Peyer's patch (tissue), 4 donors: ENCODE data around the gene TRIP11. TPM values are rescaled to one million over a fixed set of nuclear protein-coding genes. Genes with fewer than 3 reads are reported as not detected.

Experiments
- DNase-seq, 3 donors: peaks; one replicate each; pipeline ENCODE4 v3.0.0-alpha.2; 2017 to 2019
- H3K27ac ChIP-seq, 4 donors: fragments of 200-600 bp; sonication (generic); one replicate each; pipeline ENCODE4 v1.5.1; 2016 to 2019
- H3K27me3 ChIP-seq, 2 donors: fragments of 200-600 bp; sonication (generic); one replicate each; pipeline ENCODE4 v1.5.1; 2019
- H3K36me3 ChIP-seq, 3 donors: fragments of 200-600 bp; sonication (generic); one replicate each; pipeline ENCODE4 v1.5.1; 2016 to 2019
- H3K4me1 ChIP-seq, 4 donors: fragments of 200-600 bp; sonication (generic); one replicate each; pipeline ENCODE4 v1.5.1; 2016 to 2019
- H3K4me3 ChIP-seq, 4 donors: fragments of 200-600 bp; sonication (generic); 1 replicate in 3 of 4; 2 replicates in 1 of 4; pipeline ENCODE4 v1.5.1; 2016 to 2019; ENCODE audit warnings: mild to moderate bottlenecking in 1 of 4
- H3K9me3 ChIP-seq, 4 donors: fragments of 200-600 bp; sonication (generic); one replicate each; pipeline ENCODE4 v1.5.1; 2016 to 2019; ENCODE audit warnings: mild to moderate bottlenecking in 1 of 4
- CTCF ChIP-seq, 6 experiments: fragments of 450-650 bp in 4 of 6; fragments of 200-600 bp in 2 of 6; sonication (generic) in 1 of 6; IDR thresholded peaks; one replicate each; pipeline ENCODE4 v1.5.1; 2017 to 2019; ENCODE audit warnings: antibody characterized with exemption in 6 of 6, mild to moderate bottlenecking in 3 of 6, moderate library complexity in 1 of 6
- POLR2A ChIP-seq, 2 donors: fragments of 450-650 bp; IDR thresholded peaks; one replicate each; pipeline ENCODE4 v1.5.1; 2017; ENCODE audit warnings: antibody characterized with exemption in 2 of 2, mild to moderate bottlenecking in 2 of 2, moderate library complexity in 2 of 2
- total RNA-seq, 4 donors: library from RNA; depleted of rRNA; stranded (reverse); fragments of >200 nt; gene quantifications; one replicate each; pipeline ENCODE4 v1.1.0, GENCODE V29; 2016

The TRIP11 gene
- total RNA-seq, 4 donors from 2014 or later, result 24.0 to 74.3 (median 44.7) TPM

- no peaks in the 10 kb centered on the region for H3K36me3 ChIP-seq
- H3K27ac ChIP-seq, result no peak overlapping the region
- no peak for TF ChIP-seq POLR2A (IDR thresholded peaks at IDR 0.05)
- no peak for TF ChIP-seq CTCF (IDR thresholded peaks at IDR 0.05)
- no peaks in the 10 kb centered on the region for H3K4me1 ChIP-seq
- H3K4me3 ChIP-seq, result no peak overlapping the region
- H3K9me3 ChIP-seq, result no peaks in the 10 kb centered on the region
- no peak for DNase-seq
- H3K27me3 ChIP-seq, result no peaks in the 10 kb centered on the region
These were observed 108.3 kb downstream of the TRIP11 start for GRCh38 chr14:91931478-91932088.

GRCh38 chr14:91929700-91930099, 110.2 kb downstream of the TRIP11 start:
- Histone ChIP-seq H3K4me1 (no peaks in the 10 kb centered on the region), H3K4me3 (no peak overlapping the region), H3K36me3 (no peaks in the 10 kb centered on the region), H3K27ac (no peak overlapping the region), H3K27me3 (no peaks in the 10 kb centered on the region), H3K9me3 (no peaks in the 10 kb centered on the region)
- DNase-seq, result no peak
- TF ChIP-seq POLR2A (IDR thresholded peaks at IDR 0.05), result no peak
- TF ChIP-seq CTCF (IDR thresholded peaks at IDR 0.05), result no peak

GRCh38 chr14:91927800-91928199, 112.1 kb downstream of the TRIP11 start:
- DNase-seq, result no peak
- Histone ChIP-seq H3K27me3 (no peaks in the 10 kb centered on the region), H3K27ac (no peak overlapping the region), H3K9me3 (no peaks in the 10 kb centered on the region), H3K4me1 (no peaks in the 10 kb centered on the region), H3K36me3 (no peaks in the 10 kb centered on the region), H3K4me3 (no peak overlapping the region)
- no peak for TF ChIP-seq CTCF (IDR thresholded peaks at IDR 0.05)
- no peak for TF ChIP-seq POLR2A (IDR thresholded peaks at IDR 0.05)

- DNase-seq, result no peak
- TF ChIP-seq POLR2A (IDR thresholded peaks at IDR 0.05) (no peak), CTCF (IDR thresholded peaks at IDR 0.05) (no peak)
- H3K36me3 ChIP-seq, result no peaks in the 10 kb centered on the region
- H3K4me1 ChIP-seq, result no peaks in the 10 kb centered on the region
- no peak overlapping the region for H3K4me3 ChIP-seq
- no peaks in the 10 kb centered on the region for H3K9me3 ChIP-seq
- H3K27ac ChIP-seq, result no peak overlapping the region
- no peaks in the 10 kb centered on the region for H3K27me3 ChIP-seq
These were observed 112.7 kb downstream of the TRIP11 start for GRCh38 chr14:91927191-91927590.

- Histone ChIP-seq H3K27me3 (no peaks in the 10 kb centered on the region), H3K4me1 (no peaks in the 10 kb centered on the region), H3K4me3 (no peak overlapping the region), H3K36me3 (no peaks in the 10 kb centered on the region), H3K9me3 (no peaks in the 10 kb centered on the region), H3K27ac (no peak overlapping the region)
- TF ChIP-seq CTCF (IDR thresholded peaks at IDR 0.05) (no peak), POLR2A (IDR thresholded peaks at IDR 0.05) (no peak)
- DNase-seq, result no peak
These were observed 113.5 kb downstream of the TRIP11 start for GRCh38 chr14:91926131-91926890.
